Measurements from ENCODE around the gene IVD.

The IVD gene

GRCh38 chr15:40398413-40398873 is 7.2 kb upstream of the IVD start:
- no peak for DNase-seq (ENCODE audit: low read depth in 2 of 2)
- no peak overlapping the region for H3K4me3 ChIP-seq (replicated peaks in 1 of 2; ENCODE audit: low read depth in 2 of 2, low read length in 2 of 2)
- no peak for TF ChIP-seq CTCF (IDR thresholded peaks at IDR 0.05; ENCODE audit: low read depth, low read length)

- no peak for TF ChIP-seq CTCF (IDR thresholded peaks at IDR 0.05; ENCODE audit: low read depth, low read length)
- H3K4me3 ChIP-seq (replicated peaks in 1 of 2; ENCODE audit: low read depth in 2 of 2, low read length in 2 of 2) = no peak overlapping the region
- DNase-seq (ENCODE audit: low read depth in 2 of 2) = no peak
Measured at GRCh38 chr15:40399370-40399769, 6.2 kb upstream of the IVD start.

GRCh38 chr15:40407330-40407990 is 1.9 kb downstream of the IVD start:
- no peak overlapping the region for H3K4me3 ChIP-seq (replicated peaks in 1 of 2; ENCODE audit: low read depth in 2 of 2, low read length in 2 of 2)
- TF ChIP-seq CTCF (IDR thresholded peaks at IDR 0.05; ENCODE audit: low read depth, low read length) = no peak
- no peak for DNase-seq (ENCODE audit: low read depth in 2 of 2)

- H3K4me3 ChIP-seq (replicated peaks in 1 of 2; ENCODE audit: low read depth in 2 of 2, low read length in 2 of 2) = no peak overlapping the region
- TF ChIP-seq CTCF (IDR thresholded peaks at IDR 0.05; ENCODE audit: low read depth, low read length) = no peak
- no peak for DNase-seq (ENCODE audit: low read depth in 2 of 2)
Measured at GRCh38 chr15:40409366-40409765, 3.8 kb downstream of the IVD start.

- H3K4me3 ChIP-seq (replicated peaks in 1 of 2; ENCODE audit: low read depth in 2 of 2, low read length in 2 of 2) = no peak overlapping the region
- no peak for TF ChIP-seq CTCF (IDR thresholded peaks at IDR 0.05; ENCODE audit: low read depth, low read length)
- DNase-seq (ENCODE audit: low read depth in 2 of 2) = no peak
Measured at GRCh38 chr15:40410476-40410875, 4.9 kb downstream of the IVD start.

GRCh38 chr15:40412095-40412759 is 6.6 kb downstream of the IVD start:
- no peak overlapping the region for H3K4me3 ChIP-seq (replicated peaks in 1 of 2; ENCODE audit: low read depth in 2 of 2, low read length in 2 of 2)
- TF ChIP-seq CTCF (IDR thresholded peaks at IDR 0.05; ENCODE audit: low read depth, low read length) = no peak
- DNase-seq (ENCODE audit: low read depth in 2 of 2) = no peak
